HEK293 (cell line): Measurements from ENCODE around the gene RGS6.

Experiments used
- ATF2 ChIP-seq: fragments of 450-650 bp; formaldehyde crosslinking; IDR thresholded peaks from 2 replicates; pipeline ENCODE4 v1.5.1; 2016; ENCODE audit warnings: missing biosample characterization, missing genetic modification characterization, low read depth
- CTCF ChIP-seq: fragments of 450-650 bp; formaldehyde crosslinking; IDR thresholded peaks from 2 replicates; pipeline ENCODE4 v1.5.1; 2016; ENCODE audit warnings: missing biosample characterization, missing genetic modification characterization
- PRDM2 ChIP-seq: fragments of 450-650 bp; formaldehyde crosslinking; IDR thresholded peaks from 2 replicates; pipeline ENCODE4 v1.5.1; 2016; ENCODE audit warnings: missing biosample characterization, missing genetic modification characterization, borderline replicate concordance
- ZBTB26 ChIP-seq: fragments of 450-650 bp; formaldehyde crosslinking; optimal IDR thresholded peaks from 2 replicates; pipeline ENCODE3; 2016; ENCODE audit warnings: missing biosample characterization, mild to moderate bottlenecking, missing genetic modification characterization
- ZNF155 ChIP-seq: fragments of 450-650 bp; formaldehyde crosslinking; IDR thresholded peaks from 2 replicates; pipeline ENCODE4 v1.5.1; 2016; ENCODE audit warnings: missing biosample characterization, missing genetic modification characterization
- ZNF157 ChIP-seq: fragments of 450-650 bp; formaldehyde crosslinking; IDR thresholded peaks from 2 replicates; pipeline ENCODE4 v1.5.1; 2016; ENCODE audit warnings: missing biosample characterization, missing genetic modification characterization
- ZNF274 ChIP-seq, 2 experiments: fragments of 200-500 bp in 1 of 2; fragments of 450-650 bp in 1 of 2; sonication (Bioruptor generic) in 1 of 2; formaldehyde crosslinking in 1 of 2; IDR thresholded peaks; 2 replicates each; pipeline versions ENCODE4 v1.5.1 to v1.6.1; 2014 to 2016; ENCODE audit warnings: borderline replicate concordance in 1 of 2, inconsistent platforms in 1 of 2, low read length in 1 of 2, missing biosample characterization in 1 of 2, missing genetic modification characterization in 1 of 2

GRCh38 chr14:72614365-72614764 lies 682.1 kb downstream of the RGS6 start:
- no peak for TF ChIP-seq ZNF155
- TF ChIP-seq ZNF274 (IDR thresholded peaks at IDR 0.05; ENCODE audit: low read length) = no peak
- no peak for TF ChIP-seq ZNF274 (tag by site-specific recombination; IDR thresholded peaks at IDR 0.05; ENCODE audit: borderline replicate concordance)
- no peak for TF ChIP-seq ZBTB26 (tag by site-specific recombination)
- no peak for TF ChIP-seq CTCF
- TF ChIP-seq ATF2 = no peak
- no peak for TF ChIP-seq PRDM2 (tag by site-specific recombination)
- no peak for TF ChIP-seq ZNF157 (tag by site-specific recombination)
